HPDE6-E6E7 (cell line): ENCODE data around the gene CCDC134.

Source experiments
- DNase-seq: peaks from one replicate; pipeline ENCODE4 v3.0.0; 2011; ENCODE audit warnings: missing footprints; ENCODE audit errors: extremely low spot score

Gene CCDC134

DNA sequence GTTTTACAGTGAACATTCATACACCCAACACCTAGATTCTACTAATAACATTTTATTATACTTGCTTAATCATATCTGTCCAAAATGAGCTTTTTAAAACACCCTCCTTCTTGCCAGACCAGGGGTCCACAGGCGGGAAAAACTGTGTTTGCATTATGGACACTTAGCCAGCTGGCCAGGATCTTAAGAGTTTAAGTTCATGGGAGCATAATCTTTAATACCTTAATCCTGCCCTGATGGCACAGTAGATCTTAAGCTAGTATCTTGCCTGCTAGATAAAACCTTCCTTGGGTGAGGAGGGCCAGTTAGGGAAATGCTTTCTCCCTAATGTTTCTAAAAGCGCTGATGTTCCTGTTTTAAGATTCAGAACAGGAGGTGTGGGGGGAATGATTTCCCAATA is 13.1 kb upstream of the CCDC134 start:
- DNase-seq = no peak

DNA sequence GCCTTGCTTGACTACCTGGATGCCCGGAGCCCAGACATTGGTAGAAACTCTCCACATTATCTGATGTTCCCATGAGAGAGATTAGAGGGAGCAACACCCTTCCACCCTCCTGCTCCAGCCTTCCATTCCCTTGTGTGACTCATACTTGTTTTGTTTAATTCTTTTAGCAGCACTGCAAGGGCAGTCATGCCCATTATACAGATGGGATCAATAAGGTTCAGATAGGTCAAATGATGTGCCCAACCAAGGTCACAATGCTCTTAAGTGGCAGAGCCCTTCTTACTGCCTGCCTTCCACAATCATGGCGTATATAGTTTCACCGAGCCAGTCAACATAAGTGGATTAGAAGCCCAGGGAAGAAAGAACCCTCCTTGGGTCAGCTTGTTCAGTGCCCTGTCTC is 6.6 kb upstream of the CCDC134 start:
- DNase-seq = no peak

DNA sequence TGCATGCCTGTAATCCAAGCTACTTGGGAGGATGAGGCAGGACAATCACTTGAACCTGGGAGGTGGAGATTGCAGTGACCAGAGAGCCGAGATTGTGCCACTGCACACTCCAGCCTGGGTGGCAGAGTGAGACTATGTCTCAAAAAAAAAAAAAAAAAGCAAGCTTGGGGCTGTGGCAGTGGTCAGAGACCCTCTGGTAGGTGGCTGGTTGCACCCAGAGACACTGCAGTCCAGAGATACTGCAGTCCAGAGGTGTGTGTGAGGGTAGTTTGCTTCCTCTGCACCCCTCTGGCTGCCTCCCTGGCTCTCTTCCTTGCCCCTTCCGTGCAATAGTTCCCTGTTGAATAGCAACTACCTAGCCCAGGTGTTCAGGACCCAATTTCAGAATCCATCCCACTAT is 1.7 kb upstream of the CCDC134 start:
- DNase-seq = no peak

DNA sequence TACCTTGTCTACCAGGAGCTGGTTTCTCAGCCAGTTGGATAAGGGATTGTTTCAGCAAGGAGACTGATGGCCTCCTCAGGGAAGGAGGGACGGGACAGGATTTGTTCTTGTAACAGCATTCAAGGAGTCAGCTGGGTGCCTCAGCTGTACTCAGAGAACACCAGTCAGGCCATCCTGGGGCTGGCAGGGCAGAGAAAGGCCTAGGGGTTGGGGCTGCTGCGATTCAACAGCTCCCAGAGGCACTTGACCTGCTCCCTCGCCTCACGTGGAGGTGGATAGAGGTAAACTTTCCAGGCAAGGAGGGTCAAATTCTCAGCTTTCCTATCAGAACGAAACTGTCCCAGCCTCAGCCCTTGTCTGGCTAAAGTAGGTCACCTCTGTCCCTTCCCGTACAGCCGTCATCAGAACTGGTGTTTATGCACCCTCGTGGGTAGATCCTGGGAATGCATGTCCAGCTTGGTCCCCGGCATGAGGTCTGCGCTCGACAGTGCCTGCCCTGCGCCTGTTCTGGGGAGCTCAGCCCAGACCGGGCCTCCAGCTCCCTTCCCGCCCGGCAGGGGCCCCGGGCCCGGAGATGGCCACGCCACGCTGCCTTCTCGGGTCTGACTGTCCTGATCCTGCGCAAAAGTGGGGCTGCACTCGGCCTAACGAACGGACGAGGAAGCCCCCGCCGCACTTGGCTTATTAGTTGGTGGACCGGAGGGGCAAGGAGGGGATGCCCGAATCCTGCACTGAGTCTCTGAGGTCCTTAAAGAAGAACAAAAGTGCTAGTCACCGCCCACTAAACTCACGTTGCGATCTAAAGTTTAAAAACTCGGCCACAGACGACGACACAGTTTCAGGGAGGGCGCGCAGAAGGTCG is 762 bp upstream of the CCDC134 start:
- no peak for DNase-seq

DNA sequence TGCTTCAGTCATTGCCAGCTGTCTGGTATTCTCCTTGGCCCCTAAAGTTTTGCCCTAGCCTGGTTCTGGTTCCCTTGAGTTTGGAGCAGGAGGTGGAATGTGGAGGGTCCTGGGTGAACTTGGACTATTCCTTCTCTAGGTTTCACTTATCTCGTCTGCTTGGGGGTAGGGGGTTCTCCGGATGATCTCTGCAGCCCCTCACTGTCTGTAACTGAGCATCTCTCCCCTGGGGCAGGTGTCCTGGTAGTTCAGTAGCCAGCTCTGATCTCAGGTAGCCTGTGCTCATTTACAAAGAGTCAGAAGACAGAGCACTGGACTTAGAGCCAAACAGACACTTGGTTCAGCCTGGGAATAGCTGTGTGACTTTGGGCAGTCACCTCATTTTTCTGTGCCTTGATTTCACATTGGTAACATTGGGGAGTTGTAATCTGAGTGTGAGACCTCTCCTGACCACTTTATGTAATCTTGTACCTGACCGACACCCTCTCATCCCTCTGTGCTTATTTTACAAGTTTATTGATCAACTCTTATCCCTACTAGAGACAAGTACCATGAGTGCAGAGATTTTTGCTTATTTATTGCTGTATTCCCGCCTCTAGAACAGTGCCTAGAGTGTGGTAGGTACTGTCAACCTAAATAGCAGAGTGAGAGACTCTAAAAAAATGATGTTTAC is 804 bp downstream of the CCDC134 start:
- DNase-seq = no peak

DNA sequence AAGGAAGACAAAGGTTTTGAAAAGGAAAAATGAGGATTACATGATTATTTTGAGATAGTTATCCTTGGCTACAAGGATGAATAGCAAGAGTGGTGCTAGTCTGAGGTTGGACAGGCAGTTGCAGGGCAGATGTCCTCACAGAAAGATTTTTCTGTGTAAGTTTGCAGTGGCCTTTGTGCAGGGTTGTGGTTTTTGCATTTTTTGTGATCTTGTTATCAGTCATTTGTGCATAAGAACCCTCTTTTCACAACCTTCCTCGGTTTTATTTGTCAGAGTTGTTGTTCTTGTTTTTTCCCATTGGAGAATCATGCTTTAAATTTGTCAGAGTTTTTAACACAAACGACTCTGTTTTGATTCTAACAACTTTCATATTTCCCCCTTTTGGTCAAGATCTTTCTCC is 1.4 kb downstream of the CCDC134 start:
- no peak for DNase-seq

DNA sequence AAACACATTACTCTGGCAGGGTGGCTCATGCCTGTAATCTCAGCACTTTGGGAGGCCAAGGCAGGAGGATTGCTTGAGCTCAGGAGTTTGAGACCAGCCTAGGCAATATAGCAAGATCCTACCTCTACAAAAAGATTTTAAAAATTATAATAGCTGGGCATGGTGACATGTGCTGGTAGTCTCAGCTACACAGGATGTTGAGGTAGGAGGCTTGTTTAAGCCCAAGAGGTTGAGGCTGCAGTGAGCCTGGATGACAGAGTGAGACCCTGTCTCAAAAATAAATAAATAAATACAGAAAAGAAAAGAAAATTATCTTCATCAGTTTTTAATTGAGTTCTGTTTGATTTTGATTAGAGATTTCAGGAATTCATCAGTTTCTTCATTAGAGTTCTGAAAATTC is 5.2 kb downstream of the CCDC134 start:
- DNase-seq = no peak

DNA sequence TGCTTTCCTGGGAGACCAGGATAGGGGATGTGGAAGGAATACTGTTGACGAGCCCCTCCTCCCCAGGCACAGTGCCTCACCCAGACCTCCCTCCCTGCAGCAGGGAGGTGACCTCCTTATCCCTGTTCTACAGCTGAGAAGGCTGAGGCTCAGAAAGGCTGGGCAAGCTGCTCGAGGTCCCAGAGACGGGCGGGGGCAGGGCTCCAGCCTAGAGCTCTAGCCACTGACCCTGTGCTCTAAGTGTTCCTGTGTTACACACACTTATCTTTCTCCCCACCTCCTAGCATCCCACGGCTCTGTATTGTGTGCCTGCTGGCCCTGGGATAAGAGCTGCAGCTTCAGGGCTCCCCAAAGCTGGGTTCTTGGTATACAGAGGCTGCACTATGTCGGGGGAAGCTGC is 7.9 kb downstream of the CCDC134 start:
- DNase-seq = no peak

DNA sequence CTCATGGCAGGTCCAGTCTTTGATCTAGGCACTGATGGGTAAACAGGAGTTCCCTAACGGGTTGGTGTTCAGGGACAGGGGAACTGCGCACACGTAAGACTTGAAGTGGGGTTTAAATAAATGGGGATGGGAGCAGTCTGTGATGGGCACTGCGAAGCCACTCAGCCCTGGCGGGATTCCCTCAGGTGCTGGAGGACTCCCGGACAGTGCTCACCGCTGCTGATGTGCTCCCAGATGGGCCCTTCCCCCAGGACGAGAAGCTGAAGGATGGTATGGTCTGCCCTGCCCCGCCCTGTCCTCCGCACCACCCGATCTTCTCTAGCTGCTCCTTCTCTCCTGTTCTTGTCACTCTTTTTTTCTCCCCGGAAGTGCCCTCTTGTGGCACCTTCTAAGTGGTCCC is 9.5 kb downstream of the CCDC134 start:
- DNase-seq = no peak

DNA sequence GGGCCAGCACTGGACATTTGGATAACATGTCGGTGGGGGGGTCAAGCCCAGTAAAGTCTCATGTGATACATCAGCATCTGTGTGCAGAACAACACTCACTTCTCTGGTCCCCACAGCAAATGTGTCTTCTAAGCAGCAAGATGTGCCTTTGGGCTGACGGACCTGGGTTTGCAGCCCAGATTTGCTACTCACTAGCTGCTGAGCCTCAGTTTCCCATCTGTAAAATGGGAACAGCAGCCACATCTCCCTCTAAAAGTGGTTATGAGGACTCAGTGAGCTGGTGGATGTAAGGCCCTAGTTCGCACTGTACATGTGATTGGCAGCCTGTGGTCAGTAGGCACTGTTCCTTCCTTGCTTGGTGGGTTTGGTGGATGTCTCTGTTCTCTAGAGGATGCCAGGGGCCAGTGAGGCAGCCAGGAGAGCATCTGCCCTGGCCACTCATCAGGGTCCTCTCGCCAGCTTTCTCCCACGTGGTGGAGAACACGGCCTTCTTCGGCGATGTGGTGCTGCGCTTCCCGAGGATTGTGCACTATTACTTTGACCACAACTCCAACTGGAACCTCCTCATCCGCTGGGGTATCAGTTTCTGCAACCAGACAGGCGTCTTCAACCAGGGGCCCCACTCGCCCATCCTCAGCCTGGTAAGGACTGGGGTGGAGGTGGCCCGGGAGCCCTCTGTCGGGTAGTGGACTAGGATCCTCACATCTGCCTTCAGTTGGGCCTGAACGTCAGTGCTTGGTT is 12.5 kb downstream of the CCDC134 start:
- DNase-seq = no peak

DNA sequence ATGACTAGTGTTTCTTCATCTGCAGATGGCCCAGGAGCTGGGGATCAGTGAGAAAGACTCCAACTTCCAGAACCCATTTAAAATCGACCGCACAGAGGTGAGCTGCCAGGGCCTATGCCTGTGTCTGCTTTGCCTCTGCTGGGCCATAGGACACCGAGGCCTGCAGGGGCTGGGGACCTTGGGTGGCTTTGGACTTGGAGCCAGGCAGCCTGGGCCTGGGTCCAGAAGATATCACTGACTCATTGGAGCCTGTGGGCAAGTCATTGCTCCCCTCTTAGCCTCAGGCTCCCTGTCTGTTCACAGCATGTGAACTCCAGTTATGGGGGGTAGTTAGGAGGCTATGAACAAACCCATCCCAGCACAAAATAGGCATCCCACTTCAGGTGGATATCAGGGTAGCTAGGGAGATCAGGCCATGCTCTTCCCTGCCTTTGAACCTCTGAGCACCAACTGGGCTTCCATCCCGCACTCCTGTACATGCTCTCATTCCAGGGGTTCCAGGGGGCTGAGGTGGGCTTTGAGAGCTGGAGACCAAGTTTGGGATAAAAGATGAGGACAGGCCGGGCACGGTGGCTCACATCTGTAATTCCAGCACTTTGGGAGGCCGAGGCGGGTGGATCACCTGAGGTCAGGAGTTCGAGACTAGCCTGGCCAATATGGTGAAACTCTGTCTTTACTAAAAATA is 13.4 kb downstream of the CCDC134 start:
- no peak for DNase-seq

DNA sequence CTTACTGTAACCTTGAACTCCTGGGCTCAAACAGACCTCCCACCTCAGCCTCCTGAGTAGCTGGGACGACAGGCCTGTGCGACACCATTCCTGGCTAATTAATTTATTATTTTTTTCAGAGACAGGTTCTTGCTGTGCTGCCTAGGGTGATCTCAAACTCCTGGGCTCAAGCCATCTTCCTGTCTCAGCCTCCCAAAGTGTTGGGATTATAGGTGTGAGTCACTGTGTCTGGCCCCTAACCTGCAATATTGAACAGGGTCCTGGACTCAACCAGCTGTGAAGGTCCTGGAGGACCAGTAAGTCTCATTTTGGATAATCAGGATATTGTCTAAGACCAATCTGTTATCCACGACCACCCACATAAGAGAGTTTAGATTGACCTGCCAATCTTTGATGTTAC is 15.2 kb downstream of the CCDC134 start:
- no peak for DNase-seq

DNA sequence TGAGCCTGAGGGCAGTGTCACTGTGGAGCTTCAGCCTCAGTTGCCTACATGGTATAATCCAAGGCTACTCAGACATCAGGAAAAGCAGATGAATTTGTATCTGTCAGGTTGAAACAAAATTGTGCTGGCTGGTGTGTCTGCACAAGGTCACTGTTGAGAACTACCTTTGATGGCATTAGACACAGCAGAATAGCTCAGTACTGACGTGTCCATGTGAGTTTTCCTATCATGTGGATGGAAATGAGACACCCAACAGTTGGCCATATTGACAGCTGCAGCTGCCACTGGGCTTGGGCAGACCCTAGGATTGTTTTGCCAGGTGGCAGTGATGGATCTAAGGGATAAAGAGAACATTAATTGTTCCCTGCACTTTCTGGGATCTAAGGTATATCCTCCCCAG is 15.8 kb downstream of the CCDC134 start:
- no peak for DNase-seq

DNA sequence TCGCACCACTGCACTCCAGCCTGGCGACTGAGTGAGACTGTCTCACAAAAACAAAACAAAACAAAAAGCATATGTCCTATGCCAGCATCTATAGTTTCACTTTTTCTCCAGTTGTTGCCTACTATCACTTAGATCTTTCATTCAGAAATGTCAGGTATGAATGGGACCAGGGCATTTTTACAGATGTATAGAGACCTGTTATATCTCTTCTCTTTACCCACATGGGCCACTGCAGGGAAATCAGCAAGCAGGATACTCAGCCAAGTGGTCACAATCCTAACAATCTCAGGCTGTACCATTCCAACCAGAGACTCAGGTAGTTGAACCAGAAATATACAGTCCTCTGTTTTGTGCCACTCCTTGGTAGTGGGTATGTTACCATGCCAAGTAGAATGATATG is 16.4 kb downstream of the CCDC134 start:
- DNase-seq = no peak

DNA sequence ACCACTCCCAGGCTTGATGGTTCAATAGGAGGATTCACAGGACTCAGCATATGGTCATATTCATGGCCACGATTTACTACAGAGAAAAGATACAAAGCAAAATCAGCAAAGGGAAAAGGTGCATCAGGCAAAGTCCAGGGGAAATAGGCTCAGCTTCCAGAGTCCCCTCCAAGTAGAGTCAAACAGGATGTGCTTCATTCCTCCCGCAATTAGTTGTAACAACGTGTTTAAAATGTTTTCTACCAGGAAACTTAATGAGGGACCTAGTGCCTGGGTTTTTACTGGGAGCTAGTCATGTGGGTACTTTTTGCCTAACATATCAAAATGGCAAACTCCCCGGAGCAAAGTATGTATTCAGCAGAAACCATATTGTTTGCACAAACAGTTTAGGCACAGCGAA is 17.5 kb downstream of the CCDC134 start:
- DNase-seq = no peak

DNA sequence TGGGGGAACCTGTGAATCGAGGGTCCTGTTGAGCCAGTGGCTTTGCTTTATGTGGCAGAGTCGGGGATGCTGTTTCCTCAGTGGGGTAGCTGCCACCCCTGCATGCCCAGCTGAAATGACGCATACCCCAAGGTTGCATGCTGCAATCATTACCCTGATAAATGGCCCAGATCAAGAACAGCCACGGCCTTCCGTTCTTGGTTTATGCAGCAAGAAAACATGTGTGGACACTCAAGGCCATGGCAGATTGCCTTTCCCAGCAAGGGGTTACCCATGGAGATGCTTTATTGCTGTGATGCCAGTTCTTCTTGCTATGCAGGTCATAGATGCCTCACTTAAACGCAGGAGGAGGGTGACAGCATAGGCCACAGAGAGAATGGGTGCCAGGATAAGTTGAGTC is 18.1 kb downstream of the CCDC134 start:
- DNase-seq = no peak

DNA sequence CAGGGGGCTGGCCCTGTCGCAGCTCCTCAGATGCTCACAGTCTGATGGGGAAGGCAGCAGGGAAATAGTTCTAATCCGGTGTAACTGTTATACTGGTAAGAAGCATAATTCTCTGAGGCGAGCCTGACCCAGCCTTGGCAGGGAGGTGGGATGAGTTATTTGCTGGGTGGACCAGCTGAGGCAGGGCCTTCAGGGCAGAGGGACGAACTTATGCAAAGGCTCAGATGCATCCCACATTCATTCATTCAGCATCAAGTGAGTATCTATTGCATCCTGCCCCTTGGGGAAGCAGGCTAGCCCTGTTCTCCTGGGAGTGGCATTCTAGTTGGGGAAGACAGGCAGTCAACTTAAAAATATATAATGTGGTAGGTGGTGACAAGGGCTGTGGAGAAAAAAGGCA is 18.8 kb downstream of the CCDC134 start:
- DNase-seq = no peak

DNA sequence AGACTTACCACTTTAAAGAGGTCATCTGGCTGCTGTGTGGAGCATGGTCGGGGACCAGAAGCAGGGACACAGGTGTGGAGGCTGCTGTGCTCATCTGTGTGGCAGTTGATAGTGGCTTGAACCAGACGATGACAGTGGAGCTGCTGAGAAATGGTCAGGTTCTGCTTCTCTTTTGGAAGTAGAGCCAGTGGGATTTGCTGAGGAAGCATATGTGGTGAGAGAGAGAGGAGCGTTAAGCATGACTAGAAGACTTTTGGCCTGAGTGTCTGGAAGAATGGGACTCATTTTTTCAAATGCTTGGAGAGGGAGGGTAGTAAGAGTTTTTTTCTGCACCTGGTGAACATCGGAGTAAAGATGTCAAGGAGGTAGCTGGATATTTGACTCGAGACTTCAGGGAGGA is 20.0 kb downstream of the CCDC134 start:
- no peak for DNase-seq

DNA sequence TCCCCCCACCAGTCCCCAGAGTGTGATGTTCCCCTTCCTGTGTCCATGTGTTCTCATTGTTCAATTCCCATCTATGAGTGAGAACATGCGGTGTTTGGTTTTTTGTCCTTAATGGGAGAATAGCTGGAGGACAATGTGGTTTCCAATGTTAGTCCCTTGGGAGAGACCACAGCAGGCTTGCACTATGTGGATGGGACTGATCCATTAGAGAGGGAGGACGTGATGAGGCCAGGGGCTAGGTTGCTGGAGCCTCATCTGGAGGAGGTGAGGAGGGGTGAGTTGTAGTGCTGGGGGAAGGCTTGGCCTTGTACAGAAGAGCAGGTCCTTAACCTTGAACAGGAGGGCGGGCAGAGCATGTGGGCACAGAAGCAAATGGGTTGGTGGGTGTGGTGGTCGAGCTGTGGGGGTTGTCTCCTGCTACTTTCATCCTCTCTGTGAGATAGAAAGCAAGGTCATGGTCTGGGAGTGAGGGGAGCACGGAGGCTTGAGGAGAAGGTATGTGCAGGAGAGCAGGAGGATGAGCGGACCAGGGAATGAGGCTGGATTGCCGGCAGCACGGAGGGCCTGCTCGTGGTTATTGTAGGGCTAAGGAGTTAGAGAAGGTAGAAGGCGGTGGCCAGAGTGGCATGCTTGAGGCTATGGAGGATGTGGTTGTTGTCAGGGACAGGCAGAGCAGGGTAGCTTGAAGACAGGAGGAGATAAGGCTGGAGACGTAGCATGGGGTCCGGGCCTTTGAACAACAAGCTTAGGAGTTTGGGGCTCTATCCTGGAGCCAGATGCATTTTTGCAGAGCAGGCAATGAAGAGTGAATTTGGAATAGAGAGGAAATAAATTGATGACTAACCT is 21.2 kb downstream of the CCDC134 start:
- DNase-seq = no peak

DNA sequence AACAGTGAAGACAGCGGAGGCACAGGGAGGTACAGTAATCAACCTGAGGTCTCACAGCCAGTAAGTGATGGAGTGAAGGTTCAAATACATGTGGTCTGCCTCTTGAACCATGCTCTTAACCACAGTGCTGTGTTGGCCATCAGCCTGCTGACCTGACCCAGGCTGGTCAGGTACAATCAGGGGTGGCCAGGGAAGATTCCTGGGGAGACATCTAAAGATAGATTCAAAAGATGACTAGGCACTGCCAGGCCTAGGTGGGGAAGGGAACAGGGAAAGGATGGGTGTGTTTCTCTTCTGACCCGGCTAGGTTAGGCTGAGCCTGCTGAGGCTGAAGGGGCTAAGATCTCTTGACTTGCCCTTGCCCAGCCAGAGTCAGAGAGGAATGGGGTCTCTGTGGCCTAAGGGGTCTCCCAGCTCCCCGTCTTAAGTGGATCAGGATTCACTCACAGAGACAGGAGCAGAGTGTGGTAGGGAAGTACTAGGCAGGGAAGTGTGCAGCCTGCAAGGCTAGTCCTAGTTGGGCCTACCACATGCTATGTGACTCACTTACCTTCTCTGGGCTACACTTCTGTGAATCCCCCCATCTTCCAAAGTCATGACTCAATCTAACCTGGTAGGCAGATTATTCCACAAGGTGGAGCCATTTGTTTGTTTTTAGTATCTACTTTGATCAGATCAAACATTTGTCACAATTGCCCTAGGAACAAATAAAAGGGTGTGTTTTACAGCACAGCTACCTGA is 22.0 kb downstream of the CCDC134 start:
- DNase-seq = peak; percentile 45

DNA sequence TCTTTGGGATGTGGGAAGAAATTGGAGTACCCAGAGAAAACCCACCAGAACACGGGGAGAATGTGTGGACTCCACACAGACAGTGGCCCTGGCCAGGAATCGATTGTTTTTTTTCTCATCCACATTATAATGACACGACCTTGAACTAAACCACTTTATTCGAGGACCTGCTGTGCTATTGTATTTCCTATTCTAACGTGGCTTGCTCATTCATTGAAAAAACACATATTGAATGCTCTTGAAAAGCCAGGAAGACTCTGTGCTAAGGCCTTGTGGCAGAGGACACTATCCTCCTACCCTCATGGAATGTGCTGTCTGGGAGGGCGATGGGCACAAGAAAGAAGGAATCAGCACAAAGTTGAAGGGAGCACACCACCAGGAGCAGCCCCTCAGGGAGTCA is 23.3 kb downstream of the CCDC134 start:
- no peak for DNase-seq
